LoVo (cell line): ENCODE data around the gene TDRD12.

ENCODE experiments used
- DNase-seq: peaks from one replicate; pipeline ENCODE4 v3.0.0-alpha.2; 2016; ENCODE audit warnings: low spot score

The TDRD12 gene

GRCh38 chr19:32719611-32720059, at the start of gene TDRD12:
Gene TDRD12, plus strand, starts transcription at chr19:32719767. Its CDS starts 306 bp downstream, at chr19:32720073.
- no peak for DNase-seq

DNA sequence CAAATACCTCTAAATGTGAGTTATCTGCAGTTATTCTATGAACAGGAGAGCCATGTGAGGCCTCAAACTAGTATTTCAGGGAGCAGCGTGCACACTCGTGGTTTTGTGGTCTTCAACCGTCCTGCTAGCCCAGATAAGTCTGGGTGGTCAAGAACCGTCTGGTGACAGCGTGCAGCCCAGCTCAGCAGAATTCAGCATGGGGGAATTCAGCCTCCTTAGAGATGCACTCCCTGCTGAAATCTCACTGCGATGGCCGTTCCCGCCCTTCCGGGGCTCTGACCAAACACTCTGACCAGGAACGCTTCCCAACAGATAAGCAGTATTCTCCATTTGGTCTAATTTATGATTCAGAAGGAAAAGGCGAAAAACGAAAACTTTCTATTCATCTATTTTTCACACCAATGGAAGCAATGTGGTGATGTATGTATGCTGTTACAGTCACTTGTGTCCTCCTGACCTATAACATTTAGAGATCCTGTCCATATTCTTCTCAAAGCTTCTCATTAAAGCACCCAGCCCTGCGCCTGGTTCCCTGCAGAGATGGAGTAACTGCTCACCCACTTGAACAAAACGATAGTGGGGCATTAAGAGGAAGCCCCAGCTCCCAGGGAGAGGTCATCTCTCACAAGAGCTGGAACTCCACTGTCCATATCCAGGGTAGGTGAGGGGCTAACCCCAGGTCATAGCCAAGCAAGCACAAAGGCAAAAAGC, 47.5 kb upstream of the TDRD12 start:
- no peak for DNase-seq

DNA sequence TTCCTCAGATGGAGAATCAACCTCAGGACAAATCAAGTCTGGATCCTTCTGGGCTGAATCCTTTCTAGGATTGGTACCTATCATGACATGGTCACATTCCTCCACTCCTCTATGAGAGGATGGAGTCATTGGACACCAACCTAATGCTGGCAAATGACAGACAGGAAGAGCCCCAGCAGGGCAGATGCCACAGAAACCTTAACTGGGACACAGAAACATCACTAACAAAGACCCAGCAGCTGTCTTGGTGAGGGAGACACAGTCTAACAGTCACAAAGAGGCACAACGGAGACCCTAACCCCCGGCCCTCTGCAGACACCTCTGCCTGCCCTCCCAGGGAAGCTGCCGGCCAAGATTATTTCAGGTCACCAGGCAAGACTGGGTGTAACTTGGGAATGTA, 46.7 kb upstream of the TDRD12 start:
- no peak for DNase-seq

DNA sequence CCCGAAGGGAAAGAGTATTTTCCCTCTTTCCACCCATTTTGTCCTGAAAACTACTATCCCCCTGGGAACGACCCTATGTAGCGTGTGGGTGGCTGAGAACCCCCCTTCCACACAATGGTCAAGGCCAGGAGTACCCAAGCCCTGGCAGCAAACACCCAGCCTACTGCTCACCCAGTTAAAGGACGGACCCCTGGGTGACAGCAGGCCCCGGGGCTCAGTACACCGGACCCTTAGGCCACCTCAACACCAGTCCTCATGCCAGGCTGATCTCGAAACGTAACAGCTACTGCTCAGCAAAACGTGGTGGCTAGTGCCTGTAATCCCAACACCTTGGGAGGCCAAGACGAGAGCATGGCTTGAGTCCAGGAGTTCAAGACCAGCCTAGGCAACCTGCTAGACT, 46.0 kb upstream of the TDRD12 start:
- DNase-seq: no peak

GRCh38 chr19:32674153-32674930, 45.2 kb upstream of the TDRD12 start:
- no peak for DNase-seq

DNA sequence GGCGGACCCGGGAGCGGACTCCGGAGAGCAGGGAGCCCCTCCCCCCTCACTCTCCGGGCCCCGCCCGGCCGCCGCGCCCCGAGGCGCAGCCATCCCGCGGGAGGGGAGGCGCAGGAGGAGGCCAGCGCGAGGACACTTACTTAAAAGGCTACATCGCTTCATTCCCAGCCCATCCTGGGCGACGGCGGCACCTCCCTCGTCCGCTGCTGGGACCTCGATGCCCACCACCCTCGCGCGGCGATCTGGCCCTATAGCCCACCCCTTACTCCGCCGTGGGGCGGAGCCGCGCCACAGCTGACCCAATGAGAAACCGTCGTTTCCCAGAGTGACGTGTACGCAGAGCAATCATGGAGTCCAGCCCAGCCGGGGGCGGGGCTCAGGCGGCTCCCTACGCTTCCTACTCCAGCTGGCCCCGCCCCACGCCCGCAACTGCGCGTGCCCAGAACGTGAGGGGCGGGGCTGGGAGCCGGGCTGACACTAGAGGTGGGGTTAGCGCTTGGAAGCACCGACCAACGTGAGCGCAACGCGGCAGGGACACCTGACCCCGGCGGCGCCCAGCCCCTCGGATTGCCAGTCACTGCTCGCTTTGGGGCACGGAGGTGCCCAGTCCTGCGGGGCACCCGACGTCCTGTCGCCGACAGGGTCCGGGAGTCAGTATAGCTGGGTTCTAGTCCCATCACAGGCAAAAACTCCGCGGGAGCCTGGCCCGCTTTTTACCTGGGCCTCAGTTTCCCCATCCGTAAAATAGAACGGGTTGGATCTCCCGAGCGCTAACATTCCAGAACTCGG, 44.4 kb upstream of the TDRD12 start, which contains the start of gene ANKRD27:
Gene ANKRD27 (minus strand): TSS at position 250 of the 789 bp plus-strand sequence. CDS start 16,165 bp downstream, outside the sequence.
- peak; percentile 99 for DNase-seq

GRCh38 chr19:32675720-32676185, 43.8 kb upstream of the TDRD12 start, which contains the start of gene RGS9BP:
Gene RGS9BP, plus strand, starts transcription at chr19:32675848. Its CDS starts 416 bp downstream, at chr19:32676264.
- peak; percentile 83 for DNase-seq

DNA sequence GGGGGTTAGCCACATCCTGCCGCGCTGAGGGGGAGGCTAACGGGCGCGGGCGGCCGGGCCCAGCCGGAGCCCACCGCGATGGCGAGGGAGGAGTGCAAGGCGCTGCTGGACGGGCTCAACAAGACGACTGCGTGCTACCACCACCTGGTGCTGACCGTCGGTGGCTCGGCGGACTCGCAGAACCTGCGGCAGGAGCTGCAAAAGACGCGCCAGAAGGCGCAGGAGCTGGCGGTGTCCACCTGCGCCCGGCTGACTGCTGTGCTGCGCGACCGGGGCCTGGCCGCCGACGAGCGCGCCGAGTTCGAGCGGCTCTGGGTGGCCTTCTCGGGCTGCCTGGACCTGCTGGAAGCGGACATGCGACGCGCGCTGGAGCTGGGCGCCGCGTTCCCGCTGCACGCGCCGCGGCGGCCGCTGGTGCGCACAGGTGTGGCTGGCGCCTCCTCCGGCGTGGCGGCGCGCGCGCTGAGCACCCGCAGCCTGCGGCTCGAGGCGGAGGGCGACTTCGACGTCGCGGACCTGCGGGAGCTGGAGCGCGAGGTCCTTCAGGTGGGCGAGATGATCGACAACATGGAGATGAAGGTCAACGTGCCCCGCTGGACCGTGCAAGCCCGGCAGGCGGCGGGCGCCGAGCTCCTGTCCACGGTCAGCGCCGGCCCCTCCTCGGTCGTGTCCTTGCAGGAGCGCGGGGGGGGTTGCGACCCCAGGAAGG, 43.2 kb upstream of the TDRD12 start:
- no peak for DNase-seq

DNA sequence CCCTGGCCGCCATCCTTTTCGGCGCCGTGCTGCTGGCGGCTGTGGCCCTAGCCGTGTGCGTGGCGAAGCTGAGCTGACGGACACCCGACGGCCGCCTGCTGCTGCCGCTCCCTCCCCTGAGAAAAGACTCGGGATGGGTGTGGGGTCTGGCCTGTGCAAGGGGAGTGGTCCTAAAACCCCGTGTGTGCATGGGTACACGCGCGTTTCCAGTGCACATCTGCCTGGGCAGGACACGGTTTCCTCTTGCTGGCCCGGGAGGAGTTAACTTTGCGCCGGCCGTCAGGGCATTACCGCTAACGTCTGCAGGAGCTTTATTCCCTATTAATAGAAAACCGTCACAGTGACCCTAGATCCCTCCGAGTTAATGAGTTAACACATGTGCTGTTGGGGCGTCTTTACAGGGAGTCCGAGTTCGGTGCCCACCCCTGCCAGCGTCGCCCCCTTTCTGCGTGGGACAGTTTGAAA, 42.6 kb upstream of the TDRD12 start:
- no peak for DNase-seq

DNA sequence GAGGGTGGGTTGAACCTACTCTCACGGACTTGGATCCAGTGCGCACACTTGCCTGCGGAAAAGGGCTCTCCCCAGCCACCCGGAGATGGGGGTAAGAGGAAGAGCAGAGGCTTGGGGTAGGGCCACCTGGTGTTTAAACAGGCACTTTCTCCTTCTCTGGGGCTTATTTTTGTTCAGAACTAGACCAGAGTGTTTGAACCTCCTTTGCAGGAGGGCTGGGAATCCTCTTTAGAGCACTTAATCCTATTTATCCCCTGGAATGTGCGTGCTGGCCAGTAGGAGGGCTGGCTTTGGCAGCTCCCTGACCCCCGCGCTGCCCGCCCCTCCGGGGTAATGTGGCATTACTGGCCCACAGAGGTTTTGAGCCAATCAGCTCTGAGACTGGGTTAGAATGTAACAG, 41.9 kb upstream of the TDRD12 start:
- no peak for DNase-seq

- no peak for DNase-seq
Observed at GRCh38 chr19:32680986-32681385, 38.6 kb upstream of the TDRD12 start.

DNA sequence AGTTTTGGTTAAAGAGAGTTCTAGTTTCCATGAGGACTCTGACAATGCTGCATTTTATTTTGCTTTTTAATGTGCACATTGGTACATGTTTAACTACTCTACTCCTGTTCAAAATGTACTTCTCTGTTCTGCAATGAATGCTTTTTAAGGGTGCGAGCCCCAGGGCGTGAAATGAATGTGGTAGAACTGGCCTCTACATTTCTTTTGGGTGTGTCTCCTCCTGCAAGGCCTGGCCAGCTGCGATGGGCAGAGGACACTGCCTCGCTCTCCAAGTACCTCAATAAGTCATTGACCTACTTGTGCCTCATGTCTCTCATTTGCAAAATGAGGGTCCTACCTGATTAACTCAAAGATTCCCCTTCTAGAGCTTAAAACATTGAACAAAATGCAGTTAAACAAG, 37.2 kb upstream of the TDRD12 start:
- DNase-seq: no peak

GRCh38 chr19:32686847-32687475, 32.6 kb upstream of the TDRD12 start:
- DNase-seq: no peak

GRCh38 chr19:32687681-32688080, 31.9 kb upstream of the TDRD12 start:
- no peak for DNase-seq

GRCh38 chr19:32688311-32688710, 31.3 kb upstream of the TDRD12 start:
- no peak for DNase-seq

DNA sequence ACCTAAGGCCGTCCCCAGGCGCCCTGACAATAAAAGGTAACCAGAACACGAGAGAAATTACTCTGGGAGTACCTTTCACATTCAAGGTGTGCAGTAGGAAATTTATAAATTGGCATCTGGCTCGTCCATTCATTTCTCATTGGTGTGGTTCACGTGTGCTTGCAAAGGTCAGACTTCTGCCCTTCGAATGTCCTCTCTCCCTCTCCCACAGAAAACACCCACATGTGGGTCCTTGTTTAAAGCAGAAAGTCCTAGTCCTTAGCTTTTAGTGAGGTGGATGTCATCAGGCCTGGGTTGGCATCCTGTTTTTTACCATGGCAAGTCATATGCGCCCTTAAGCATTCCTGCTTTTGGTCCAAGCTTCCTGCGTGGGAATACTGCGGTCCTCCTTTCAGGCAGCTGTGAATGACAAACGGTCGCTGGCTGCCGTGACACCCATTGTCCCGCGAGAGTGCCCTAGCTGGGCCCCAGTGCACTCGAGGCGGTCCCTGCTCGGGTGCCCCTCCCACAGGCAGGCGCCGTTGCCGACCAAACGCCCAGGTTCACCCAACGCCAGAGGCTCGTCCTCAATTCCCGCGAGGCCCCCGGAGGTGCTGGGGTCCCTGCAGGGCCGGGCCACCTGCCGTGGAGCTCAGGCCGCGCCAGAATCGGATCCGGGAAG, 28.1 kb upstream of the TDRD12 start, which contains the start of gene NUDT19:
Gene NUDT19 (plus strand): TSS at position 531 of the 661 bp plus-strand sequence. CDS start 140 bp downstream, outside the sequence.
- DNase-seq: peak; percentile 87

DNA sequence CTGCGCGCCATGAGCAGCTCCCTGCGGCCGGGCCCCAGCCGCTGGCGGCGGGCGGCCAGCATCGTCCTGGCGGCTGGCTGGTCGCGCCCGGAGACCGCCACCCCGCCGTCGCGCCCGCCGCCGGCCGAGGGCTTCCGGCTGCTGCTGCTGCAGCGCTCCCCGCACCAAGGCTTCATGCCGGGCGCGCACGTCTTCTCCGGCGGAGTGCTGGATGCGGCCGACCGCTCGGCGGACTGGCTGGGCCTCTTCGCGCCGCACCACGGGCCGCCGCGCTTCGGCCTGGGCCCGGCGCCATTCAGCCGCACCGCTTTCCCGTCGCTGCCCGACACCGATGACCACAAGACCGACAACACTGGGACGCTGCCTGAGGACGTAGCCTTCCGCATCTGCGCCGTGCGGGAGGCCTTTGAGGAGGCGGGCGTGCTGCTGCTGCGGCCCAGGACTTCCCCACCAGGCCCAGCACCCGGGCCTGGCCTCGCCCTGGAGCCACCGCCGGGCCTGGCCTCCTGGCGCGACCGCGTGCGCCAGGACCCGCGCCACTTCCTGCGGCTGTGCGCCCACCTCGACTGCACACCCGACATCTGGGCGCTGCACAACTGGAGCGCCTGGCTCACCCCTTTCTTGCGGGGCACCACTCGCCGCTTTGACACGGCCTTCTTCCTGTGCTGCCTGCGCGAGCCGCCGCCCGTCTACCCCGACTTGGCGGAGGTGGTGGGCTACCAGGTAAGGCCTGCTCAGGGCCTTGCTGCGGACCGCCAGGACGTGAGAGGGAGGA, 27.4 kb upstream of the TDRD12 start:
- DNase-seq: peak; percentile 43

GRCh38 chr19:32692727-32693061, 26.9 kb upstream of the TDRD12 start:
- DNase-seq: peak; percentile 6
